GM12891 (cell line): Measurements from ENCODE around the gene CYP27B1.

Experiments
- PAX5 ChIP-seq: IDR thresholded peaks from 2 replicates; pipeline ENCODE4 v1.6.1; 2011; ENCODE audit warnings: low read length, moderate library complexity, mild to moderate bottlenecking; ENCODE audit not compliant: insufficient read depth, severe bottlenecking
- POLR2A ChIP-seq: IDR thresholded peaks from 2 replicates; pipeline ENCODE4 v1.6.1; 2011; ENCODE audit warnings: low read depth, low read length, control low read depth
- POU2F2 ChIP-seq: IDR thresholded peaks from 2 replicates; pipeline ENCODE4 v1.6.1; 2011; ENCODE audit warnings: low read depth, mild to moderate bottlenecking, control low read depth, low read length, moderate library complexity
- TAF1 ChIP-seq: IDR thresholded peaks from 2 replicates; pipeline ENCODE4 v1.6.1; 2011; ENCODE audit warnings: low read depth, low read length, control low read depth

- no peak for TF ChIP-seq POLR2A
- TF ChIP-seq PAX5 = no peak
- TF ChIP-seq TAF1 = no peak
- no peak for TF ChIP-seq POU2F2
Measured at GRCh38 chr12:57724003-57724935, 42.6 kb downstream of the CYP27B1 start.
